ENCODE results near the gene OMA1. TPM values are rescaled to one million over a fixed set of nuclear protein-coding genes. Genes with fewer than 3 reads are reported as not detected.
"Not testable (repeated sequence)": the region's sequence is repeated elsewhere in the genome, so short reads cannot be mapped to it uniquely, and the experiment has no call there.

Gene OMA1
- total RNA-seq, result 10 to 100 TPM; 23.8 to 26.2 TPM
- long read RNA-seq, partial matches to known transcripts, result 1 of 28 reads
- long read RNA-seq, other reads (novel, unspliced or antisense), result 27 of 28 reads

- ATAC-seq, result peak; percentile 98
- DNase-seq, result peak; percentile 97
- intact Hi-C loops (cut with DNase I, micrococcal nuclease), result no loop called here
Measured at GRCh38 chr1:58546520-58547308, at the start of gene OMA1. OMA1 (minus strand) TSS chr1:58546726; CDS start chr1:58539294, 7,432 bp downstream.

GRCh38 chr1:58594546-58594945, 48.0 kb upstream of the OMA1 start:
- no peak for DNase-seq

DNA sequence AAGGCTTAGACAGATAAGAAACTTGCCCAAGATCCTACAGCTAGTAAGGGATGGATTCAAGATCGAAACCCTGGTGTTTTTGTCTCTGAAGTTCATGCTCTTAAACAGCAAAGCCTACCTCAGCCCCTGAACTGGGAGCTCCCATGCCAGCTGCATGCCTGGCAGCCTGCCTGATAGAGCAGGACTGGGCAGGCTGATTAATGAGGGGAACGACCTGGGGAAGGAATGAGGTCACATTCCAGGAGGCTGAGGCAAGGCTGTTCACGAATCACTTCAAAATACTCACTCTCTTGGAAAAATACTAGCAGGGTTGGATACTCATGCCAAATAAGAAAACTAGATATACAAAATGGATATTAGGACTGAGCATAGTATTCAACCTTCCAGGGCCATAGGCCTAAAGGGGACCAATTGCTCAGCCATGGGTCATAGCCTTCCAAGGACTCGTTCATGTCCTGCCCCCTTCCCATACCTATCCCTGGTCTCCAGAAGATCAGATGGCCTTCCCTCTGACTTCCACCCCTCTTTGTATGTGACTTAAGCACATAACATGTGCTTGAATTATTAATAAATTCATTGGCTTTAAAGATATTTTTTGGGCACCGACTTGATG, 46.1 kb upstream of the OMA1 start:
- ATAC-seq (no peak), DNase-seq (no peak)
- intact Hi-C loops (cut with DNase I, micrococcal nuclease), result no loop called here

More at GRCh38 chr1:58594546-58594945, 48.0 kb upstream of the OMA1 start:
- intact Hi-C loops (cut with DNase I, micrococcal nuclease), result no loop called here
- ATAC-seq, result no peak

DNA sequence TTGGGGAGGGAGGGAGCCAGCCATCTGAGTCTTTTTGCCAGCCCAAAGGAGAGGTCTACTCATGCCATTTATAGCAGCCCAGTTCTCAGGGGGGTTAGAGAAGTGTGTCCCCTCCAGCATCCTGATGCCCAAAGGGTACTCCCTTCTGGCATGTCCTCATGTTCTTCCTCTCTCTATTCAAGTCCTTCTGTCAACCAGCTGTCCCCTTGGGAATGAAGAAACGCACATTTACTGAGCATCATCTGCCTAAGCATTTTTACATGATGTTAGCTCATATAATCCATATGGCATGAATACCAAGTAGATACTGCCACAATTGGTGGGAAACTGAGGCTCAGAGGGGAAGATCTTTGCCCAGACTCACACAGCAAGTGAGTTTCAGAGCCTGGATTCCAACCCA, 45.3 kb upstream of the OMA1 start:
- intact Hi-C loops (cut with DNase I, micrococcal nuclease), result no loop called here
- ATAC-seq, result no peak
- no peak for DNase-seq

DNA sequence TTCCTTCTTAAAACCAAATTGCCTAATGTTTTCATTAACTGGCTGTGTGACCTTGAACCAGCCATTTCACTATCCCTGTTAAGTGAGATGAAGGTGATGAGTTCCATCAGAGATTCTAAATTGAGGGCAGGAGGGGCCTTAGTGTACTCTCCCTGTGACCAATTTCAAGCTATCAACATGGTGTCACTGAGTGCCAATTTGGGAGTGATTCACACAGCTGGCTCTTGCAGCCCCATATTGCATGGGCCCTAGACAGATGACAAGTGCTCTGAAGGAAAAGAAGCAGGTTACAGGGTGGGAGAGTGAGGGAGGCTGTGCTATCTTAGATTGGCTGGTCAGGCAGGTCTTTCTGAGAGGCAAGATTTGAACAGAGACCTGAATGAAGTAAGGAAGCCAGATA, 43.5 kb upstream of the OMA1 start:
- DNase-seq (no peak), ATAC-seq (no peak)
- intact Hi-C loops (cut with DNase I, micrococcal nuclease), result no loop called here

DNA sequence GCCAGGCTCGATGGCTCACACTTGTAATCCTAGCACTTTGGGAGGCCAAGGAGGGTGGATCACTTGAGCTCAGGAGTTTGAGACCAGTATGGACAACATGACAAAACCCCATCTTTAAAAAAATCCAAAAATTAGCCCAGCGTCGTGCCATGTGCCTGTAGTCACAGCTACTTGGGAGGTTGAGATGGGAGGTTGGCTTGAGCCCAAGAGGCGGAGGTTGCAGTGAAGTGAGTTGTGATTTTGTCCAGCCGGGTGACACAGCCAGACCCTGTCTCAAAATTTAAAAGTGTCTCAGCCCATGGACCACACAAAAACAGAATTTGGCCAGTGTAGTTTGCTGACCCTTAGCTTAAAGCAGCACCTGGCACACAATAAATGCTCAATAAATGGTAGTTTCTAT, 41.9 kb upstream of the OMA1 start:
- intact Hi-C loops (cut with DNase I, micrococcal nuclease), result no loop called here
- ATAC-seq (no peak), DNase-seq (no peak)

DNA sequence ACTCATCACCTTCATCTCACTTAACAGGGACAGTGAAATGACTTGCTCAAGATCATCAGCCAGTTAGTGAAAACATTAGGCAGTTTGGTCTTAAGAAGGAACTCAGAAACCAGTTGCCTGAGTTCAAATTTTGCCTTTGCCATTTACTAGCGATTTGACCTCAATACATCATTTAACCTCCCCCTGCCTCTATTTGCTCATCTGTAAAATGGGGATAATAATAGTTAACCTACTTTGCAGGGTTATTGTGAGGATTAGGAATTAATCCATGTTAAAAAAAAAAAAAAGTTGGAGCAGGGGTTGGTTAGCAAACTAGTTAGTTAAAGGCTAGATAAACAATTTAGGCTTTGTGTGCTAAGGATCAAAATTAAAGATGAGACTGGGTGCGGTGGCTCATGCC, 41.1 kb upstream of the OMA1 start:
- intact Hi-C loops (cut with DNase I, micrococcal nuclease), result no loop called here
- no peak for DNase-seq

DNA sequence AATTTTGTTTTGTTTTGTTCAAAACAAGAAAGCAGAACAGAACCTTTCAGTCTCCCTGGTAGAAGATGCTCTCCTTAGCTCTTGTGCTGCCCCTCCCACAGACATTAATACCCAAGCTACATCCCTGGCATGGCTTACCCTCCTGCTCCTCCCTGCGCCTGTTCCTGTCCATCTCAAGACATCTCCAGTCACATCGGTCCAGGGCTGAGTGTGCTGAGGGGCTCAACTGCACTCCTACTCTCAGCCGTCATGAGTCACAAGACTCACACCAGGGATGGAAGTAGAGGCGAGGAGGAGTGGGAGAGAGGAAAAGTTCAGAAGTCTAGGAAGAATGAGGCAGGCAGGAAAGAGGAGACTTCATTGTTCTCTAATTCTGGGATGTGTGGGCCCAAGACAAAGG, 39.7 kb upstream of the OMA1 start:
- DNase-seq (no peak), ATAC-seq (no peak)

More for the DNA sequence above, 41.1 kb upstream of the OMA1 start:
- ATAC-seq, result no peak

DNA sequence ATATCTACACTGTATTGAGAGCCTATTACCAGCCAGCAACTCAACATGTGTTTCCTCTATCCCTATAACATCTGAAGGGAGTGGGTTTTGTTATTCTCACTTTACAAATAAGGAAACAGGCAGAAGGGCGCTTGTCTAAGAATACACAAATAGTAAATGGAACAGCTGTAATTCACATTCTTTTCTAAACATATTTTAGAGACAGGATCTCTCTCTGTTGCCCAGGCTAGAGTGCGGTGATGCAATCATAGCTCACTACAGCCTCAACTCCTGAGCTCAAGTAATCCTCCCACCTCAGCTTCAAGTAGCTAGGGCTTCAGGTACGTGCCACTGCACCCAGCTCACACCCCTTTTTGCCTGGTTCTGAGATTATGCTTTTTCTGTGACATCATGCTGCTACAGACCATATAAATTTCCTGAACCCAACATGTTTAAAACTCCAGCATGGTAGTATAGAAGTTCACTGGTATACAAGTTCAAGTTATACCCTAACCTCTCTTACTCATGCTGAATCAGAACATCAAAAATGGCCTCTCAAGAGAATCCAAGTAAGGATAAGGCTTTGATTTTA, 39.1 kb upstream of the OMA1 start:
- ATAC-seq (no peak), DNase-seq (no peak)

More for the DNA sequence above, 39.7 kb upstream of the OMA1 start:
- intact Hi-C loops (cut with DNase I, micrococcal nuclease), result no loop called here

GRCh38 chr1:58585166-58585565, 38.6 kb upstream of the OMA1 start:
- DNase-seq, result no peak
- intact Hi-C loops (cut with DNase I, micrococcal nuclease), result no loop called here
- ATAC-seq, result no peak

More for the DNA sequence above, 39.1 kb upstream of the OMA1 start:
- intact Hi-C loops (cut with DNase I, micrococcal nuclease), result no loop called here

DNA sequence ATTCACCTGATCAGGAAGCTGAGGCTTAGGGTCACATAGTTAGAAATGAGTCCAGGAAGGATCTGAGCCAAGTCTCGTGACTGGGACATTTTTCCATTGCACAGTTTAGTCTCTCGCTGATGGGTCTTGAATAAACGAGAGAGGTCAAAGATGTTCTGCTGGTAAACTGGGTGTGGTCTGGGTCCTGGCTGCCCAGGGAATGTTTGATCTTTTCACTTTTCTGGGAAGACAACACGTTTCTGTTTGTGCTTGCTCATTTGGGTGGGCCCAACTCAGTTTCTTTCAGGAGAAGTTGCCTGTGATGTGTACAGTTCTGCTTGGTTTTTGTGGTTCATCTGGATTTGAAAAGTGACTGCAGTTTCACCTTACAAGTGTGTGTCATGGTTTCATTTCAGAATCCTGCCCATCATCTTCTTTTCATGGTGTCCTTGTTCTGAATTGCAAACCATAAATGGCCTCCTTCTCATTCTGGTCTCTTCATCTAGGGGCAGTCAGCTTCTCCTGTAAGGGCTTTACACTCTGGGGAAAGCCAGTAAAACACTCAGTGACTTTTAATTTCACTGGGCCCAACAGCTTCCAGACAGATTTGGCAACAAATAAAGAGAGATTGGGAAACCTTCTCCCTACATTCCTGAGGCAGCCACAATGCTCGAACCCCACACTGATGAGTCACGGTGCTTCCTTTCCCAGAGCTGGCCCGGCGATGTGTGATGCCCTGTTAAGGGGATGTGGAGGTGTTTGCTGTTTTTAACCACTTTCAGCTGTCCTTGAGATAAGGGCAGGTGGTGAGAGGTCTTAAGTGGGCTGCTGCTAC, 37.8 kb upstream of the OMA1 start:
- intact Hi-C loops (cut with DNase I, micrococcal nuclease), result no loop called here
- no peak for DNase-seq
- no peak for ATAC-seq

GRCh38 chr1:58583496-58583895, 37.0 kb upstream of the OMA1 start:
- no peak for DNase-seq
- intact Hi-C loops (cut with DNase I, micrococcal nuclease), result no loop called here
- ATAC-seq, result no peak

DNA sequence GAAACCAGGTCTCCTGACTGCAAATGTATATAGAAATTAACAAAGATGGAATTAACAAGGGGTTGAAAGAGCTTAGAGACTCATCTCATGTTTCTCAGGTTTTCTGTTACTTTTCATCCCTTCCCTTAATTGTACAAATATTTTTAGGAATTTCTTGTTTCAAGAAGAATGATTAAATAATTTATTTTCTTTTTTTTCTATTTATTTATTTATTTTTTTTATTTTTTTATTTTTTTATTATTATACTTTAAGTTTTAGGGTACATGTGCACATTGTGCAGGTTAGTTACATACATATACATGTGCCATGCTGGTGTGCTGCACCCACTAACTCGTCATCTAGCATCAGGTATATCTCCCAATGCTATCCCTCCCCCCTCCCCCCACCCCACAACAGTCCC, 35.6 kb upstream of the OMA1 start:
- ATAC-seq; intact Hi-C loops (cut with DNase I, micrococcal nuclease); DNase-seq: not testable (repeated sequence)

DNA sequence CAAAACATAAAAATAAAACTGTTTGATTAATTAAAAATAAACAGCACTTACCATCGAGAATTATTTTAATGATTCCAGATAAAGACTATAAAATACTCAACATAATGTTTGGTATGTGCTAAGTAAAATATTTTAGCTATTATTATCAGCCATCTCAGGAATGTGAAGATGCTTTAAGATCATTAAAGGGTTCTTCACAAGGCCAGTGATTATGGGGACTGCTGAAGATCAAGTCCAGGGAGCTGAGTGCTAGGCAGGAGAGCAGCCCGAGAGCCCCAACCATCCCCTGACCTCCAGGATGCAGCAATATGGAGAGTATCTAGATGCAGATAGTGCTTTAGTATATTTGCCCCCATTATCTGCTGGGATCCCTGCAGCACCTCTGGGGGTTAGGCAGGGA, 35.1 kb upstream of the OMA1 start:
- intact Hi-C loops (cut with DNase I, micrococcal nuclease), result no loop called here
- DNase-seq (no peak), ATAC-seq (no peak)

DNA sequence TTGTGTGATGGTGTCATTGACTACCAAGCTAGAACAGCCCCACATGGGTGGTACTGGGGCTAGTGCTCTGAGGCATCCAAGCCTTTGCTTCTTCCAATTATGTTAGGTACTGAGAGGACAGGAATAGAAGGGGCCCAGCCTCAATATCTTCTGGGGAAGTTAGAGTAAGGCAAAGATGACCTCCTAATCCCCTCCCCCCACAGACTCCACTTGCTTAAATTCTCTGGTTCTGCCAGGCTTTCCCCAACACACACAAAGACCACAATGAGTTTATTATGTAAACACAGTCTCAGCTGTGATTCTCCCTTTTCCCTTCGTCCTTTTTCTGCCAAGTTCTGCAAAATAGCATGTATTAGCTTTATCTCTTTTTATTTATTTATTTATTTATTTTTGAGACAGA, 33.7 kb upstream of the OMA1 start:
- DNase-seq (no peak), ATAC-seq (no peak)
- intact Hi-C loops (cut with DNase I, micrococcal nuclease), result no loop called here

- ATAC-seq, result peak; percentile 33
- intact Hi-C loops (cut with DNase I, micrococcal nuclease), result no loop called here
Measured at GRCh38 chr1:58577654-58578030, 31.1 kb upstream of the OMA1 start.

DNA sequence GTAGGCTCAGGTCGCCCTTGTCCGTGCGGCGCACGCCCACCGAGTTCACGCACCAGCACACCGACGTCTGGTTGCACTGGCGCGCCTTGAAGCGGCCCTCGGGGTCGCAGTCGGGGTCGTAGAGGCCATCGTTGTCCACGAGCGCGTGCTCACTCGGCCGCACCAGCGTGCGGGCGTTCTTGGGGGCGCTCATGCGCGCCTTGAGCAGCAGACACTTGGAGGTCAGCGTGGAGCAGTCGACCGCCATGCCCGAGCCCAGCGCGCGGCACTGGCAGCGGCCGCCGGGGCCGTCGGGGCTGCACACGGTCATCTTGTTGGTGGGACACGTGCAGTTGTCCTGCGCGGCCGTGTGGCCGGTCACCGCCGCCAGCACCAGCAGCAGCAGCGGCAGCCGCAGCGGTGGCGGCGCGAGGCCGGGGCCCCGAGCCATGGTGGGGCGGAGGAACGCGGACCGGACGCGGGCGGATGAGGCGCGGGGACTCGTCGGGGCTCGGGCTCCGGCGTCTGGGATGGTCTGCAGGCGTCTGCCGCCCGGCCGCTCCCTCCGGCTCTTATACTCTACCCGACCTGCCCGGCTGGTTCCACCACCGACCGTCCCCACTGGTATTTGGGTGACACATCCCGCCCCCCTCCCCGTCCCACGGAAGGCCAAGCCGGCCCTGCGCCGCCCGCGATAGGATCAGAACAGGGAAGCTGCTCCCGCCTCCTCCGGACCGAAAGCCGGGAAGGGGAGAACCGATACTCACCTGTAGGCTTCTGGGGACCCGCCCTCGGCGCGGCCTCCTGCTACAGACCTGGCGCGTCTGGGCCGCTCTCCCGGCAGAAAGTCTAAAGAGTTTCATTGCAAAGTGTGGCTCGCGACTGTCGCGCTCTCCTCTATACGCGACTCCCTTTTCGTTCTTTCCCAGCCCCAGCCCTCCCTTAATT, 30.5 kb upstream of the OMA1 start, which contains the start of gene TACSTD2:
Gene TACSTD2, minus strand, starts transcription at position 526 of the 927 bp plus-strand sequence. Its CDS starts 96 bp downstream, at position 430.
- ATAC-seq (peak; percentile 94), DNase-seq (peak; percentile 44 to 66)
- intact Hi-C loops (cut with DNase I, micrococcal nuclease), result no loop called here

More at GRCh38 chr1:58577654-58578030, 31.1 kb upstream of the OMA1 start:
- DNase-seq, result no peak

GRCh38 chr1:58576325-58576726, 29.8 kb upstream of the OMA1 start:
- DNase-seq, result peak in 1 of 2 donors; percentile 9
- intact Hi-C loops (cut with DNase I, micrococcal nuclease), result no loop called here
- ATAC-seq, result no peak
